Measurements from ENCODE around the gene SOX21.

- TF ChIP-seq CTCF (IDR thresholded peaks at IDR 0.05): no peak
- no peak for TF ChIP-seq POLR2A (IDR thresholded peaks at IDR 0.05)
Observed at GRCh38 chr13:94705081-94706030, 7.0 kb downstream of the SOX21 start.
